HG03060 (cell line): ENCODE data around the gene HACD3.

Experiments
- ATAC-seq: cut with Tn5 transposase; IDR thresholded peaks from one replicate; pipeline ENCODE4 v1.9.1; 2021; ENCODE audit warnings: low read depth, moderate number of reproducible peaks; ENCODE audit not compliant: unreplicated experiment

Gene HACD3

GRCh38 chr15:65530318-65531111 is at the start of gene HACD3:
HACD3 (plus strand) TSS chr15:65530463; CDS start chr15:65530632, 169 bp downstream.
- ATAC-seq = no peak

GRCh38 chr15:65484876-65485275 is 45.4 kb upstream of the HACD3 start:
- no peak for ATAC-seq

DNA sequence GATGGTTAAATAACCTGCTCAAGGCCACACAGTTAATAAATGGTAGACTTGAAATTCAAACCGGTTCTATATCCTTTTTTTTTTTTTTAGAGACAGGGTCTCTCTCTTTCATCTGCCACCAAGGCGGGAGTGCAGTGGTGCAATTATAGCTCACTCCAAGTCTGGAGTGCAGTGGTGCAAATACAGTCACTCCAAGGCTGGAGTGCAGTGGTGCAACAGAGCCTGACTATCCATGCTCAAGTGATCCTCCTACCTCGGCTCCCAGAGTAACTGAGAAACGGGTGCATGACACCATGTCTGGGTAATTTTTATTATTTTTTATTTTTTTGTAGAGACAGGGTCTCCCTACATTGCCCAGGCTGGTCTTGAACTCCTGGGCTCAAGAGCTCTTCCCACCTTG is 36.2 kb upstream of the HACD3 start:
- ATAC-seq = no peak

- ATAC-seq = no peak
Measured at GRCh38 chr15:65509321-65509720, 20.9 kb upstream of the HACD3 start.

DNA sequence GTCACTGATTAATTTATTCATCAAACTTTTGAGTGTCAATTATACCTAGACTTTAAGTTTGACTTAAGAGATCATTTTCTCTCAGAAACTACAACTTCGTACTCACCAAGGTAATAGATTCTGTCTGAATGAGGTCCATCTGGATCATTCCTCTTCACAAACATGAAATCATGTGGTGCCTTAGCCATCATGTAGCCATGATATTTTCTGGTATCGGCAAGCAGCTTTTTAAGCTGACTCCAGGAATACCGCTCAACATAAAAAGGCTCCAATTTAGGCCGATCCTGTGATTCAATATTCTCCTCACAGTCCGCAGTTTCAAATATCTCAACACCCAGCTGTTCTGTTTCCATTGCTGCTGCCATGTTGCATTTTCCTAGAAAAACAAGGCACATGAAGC is 18.1 kb upstream of the HACD3 start:
- no peak for ATAC-seq

GRCh38 chr15:65512807-65513416 is 17.4 kb upstream of the HACD3 start:
- no peak for ATAC-seq

GRCh38 chr15:65516997-65517865 is 13.0 kb upstream of the HACD3 start, which contains the start of gene DPP8:
DPP8 (minus strand) TSS chr15:65517689; CDS start chr15:65512553, 5,136 bp downstream.
- peak; percentile 78 for ATAC-seq

GRCh38 chr15:65517866-65518207 is 12.4 kb upstream of the HACD3 start:
- ATAC-seq = peak; percentile 9

- no peak for ATAC-seq
Measured at GRCh38 chr15:65518633-65519285, 11.5 kb upstream of the HACD3 start.

GRCh38 chr15:65521350-65521749 is 8.9 kb upstream of the HACD3 start:
- no peak for ATAC-seq

GRCh38 chr15:65524226-65524625 is 6.0 kb upstream of the HACD3 start:
- ATAC-seq = no peak

DNA sequence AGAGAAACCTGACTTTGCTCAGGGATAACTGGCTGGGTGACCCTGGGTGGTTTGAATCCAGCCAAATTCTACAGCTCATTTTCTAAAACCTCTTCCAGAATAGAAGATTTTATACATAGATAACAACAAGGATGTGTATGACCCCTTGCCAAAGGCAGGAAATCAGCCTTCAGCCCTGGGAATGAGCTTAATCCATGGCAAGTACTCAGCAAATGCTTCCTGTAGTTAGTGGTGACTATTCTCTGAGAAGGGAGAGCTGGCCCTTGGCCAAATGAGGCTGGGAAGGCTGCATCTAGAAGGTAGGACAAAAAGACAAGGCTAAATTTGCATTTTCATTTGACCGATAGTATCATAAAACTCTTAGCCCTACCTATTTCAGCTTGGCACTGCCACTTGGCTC is 4.6 kb upstream of the HACD3 start:
- no peak for ATAC-seq

GRCh38 chr15:65528461-65529060 is 1.7 kb upstream of the HACD3 start:
- no peak for ATAC-seq

GRCh38 chr15:65529762-65530317 is 423 bp upstream of the HACD3 start:
- ATAC-seq = no peak

- ATAC-seq = no peak
Measured at GRCh38 chr15:65532738-65533051, 2.4 kb downstream of the HACD3 start.

DNA sequence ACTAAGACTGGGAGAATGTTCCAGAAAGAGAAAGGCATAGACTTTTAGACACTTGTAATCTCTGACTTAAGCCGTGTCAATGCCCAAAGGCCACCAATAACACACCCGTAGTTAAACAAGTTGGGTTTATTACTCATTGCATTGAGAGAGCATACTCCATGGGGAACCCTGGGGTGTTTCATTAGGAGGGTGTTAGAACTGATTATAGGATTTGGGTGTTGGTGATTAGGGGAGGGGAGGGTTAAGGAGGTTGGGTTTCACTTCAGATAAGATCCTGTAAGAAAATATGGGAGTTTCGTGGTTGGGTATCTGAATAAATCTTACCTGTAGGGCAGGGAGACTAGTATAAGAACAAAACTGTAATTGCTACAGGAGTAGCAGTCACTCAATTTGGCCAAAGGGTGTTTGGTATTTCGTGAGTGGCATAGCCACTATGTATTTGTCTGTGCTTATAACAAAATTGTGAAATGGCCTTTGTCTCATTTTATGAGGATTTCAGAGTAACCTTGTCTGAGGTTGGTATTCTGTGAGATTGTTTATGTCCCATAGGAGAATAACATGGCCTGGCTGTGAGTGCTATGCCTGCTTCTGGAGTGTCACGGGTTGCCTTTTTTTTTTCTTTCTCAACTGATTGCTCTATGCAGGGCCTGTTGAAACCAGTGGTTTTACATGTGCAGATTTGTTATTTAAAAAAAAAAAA is 2.9 kb downstream of the HACD3 start:
- ATAC-seq = no peak

DNA sequence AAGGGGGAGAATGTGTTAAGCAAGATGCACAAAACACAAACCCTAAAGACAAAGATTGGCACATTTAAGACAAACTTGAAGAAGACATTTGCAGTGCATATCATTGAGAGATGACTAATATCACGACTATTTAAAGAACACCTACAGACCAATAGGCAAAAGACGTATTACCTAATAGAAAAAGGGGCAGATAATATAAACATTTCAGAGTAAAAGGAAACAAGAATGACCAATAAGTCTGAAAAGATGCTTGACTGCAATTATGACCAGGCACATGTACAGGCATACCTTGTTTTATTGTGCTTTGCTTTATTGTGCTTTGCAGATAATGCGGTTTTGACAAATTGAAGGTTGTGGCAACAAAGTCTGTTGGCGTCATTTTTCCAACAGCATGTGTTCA is 4.9 kb downstream of the HACD3 start:
- ATAC-seq = no peak

DNA sequence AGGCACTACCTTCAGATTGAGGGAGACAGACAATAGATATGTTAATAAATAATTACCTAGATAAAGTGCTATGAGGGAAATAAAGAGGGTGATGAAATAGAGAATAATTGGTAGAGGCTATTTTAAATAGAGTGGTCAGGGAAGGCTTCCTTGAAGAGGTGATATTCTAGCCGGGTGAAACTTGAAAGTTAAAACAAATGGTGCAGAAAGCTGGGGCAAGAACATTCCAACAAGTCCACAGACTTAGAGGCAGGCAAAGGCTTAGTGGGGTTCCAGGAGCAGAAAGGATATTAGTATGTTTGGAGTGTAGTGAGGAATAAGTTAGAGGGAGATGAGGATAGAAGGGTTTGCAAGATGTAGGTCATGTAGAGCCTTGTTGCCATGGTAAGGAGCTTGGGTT is 10.1 kb downstream of the HACD3 start:
- no peak for ATAC-seq

DNA sequence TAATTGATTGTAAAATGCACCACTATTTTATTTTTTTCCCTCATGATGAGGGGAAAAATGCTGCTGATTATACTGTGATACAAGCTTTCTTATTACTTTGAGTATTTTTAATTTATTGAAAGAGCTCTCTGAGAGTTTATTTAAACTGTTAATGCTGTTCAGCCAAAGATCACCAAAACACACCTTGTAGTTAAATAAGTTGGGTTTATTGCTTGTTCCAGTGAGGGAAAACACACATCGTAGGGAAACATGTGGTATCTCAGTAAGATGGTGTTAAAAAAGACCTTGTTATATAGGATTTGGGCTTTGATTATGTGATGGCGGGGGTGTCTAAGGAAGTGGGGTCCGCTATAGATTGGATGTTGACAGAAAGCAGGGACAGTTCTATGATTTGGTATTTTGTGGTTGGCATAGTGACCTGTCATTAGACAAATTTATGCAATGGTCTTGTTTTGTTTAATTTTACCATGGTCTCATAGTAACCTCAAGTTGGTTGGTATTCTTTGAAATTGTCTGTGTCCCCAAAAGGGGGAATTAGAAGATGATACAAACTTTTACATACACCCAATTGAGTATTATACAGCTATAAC is 11.1 kb downstream of the HACD3 start:
- no peak for ATAC-seq
